ENCODE results near the gene PRPS2.

Gene PRPS2

DNA sequence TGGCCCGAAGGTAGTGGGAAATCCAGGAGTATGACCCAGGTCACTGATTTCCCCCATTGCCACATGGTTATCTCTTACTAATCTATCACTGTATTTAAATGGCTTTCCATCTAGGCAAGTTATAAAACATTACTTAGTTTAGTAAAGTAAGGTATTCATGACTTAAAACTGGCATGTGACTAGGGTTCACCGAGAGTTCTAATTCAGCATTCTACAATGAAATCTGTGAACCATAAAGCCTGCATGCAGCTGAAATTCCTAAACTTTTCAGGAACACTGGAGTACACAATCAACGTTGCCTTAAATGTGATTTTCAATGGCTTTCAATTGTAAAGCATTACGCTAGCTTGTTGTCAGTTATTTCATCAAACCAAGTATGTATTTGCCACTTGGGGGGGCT, 22.7 kb upstream of the PRPS2 start:
- TF ChIP-seq, protein P1, sequence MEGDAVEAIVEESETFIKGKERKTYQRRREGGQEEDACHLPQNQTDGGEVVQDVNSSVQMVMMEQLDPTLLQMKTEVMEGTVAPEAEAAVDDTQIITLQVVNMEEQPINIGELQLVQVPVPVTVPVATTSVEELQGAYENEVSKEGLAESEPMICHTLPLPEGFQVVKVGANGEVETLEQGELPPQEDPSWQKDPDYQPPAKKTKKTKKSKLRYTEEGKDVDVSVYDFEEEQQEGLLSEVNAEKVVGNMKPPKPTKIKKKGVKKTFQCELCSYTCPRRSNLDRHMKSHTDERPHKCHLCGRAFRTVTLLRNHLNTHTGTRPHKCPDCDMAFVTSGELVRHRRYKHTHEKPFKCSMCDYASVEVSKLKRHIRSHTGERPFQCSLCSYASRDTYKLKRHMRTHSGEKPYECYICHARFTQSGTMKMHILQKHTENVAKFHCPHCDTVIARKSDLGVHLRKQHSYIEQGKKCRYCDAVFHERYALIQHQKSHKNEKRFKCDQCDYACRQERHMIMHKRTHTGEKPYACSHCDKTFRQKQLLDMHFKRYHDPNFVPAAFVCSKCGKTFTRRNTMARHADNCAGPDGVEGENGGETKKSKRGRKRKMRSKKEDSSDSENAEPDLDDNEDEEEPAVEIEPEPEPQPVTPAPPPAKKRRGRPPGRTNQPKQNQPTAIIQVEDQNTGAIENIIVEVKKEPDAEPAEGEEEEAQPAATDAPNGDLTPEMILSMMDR (IDR thresholded peaks at IDR 0.05): no peak

DNA sequence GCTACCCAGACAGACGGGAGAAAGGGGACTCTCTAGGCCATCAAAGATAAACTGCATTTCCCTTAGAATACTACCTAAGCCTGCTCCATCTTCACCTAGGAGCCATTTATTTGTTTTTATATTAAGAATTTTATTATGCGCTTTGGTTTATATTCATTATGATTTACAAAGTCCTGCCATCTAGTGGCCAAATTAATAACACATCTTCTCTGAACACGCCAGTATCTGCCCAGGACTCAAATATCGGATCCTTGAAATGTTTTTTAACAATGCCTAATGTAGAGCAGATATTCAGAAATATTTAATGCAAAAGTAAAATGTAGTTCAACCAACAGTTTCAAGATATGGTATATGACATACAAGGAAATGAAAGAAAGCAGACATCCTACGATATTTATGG, 20.8 kb upstream of the PRPS2 start:
- TF ChIP-seq, protein P1 (IDR thresholded peaks at IDR 0.05): peak; percentile 48

DNA sequence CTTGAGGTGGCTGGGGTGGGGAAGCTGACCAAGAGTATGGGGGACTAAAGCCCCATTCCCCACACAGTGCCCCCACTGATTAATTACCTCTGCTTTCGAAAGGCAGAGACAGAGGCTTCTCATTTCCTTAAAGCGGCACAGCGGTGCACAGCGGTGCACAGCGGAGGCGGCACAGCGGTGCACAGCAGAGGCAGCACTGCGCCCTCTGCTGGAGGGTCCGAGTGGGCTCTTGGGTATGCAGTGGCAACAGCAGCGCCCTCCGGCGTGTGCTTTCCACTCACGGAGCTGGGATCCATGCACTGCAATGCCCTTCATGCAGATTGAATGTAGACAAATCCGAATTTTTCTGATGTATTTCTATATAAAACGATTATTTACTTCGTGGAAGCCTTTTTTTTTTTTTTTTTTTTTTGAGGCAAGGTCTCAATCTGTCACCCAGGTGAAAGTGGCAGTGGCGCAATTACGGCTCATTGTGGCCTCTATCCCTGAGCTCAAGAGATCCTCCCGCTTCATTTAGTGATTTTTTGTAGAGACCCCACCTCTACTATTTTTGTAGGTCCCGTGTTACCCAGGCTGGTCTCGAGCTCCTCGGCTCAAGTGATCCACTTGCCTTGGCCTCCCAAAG, 19.7 kb upstream of the PRPS2 start:
- TF ChIP-seq, protein P1 (IDR thresholded peaks at IDR 0.05): peak; percentile 89

DNA sequence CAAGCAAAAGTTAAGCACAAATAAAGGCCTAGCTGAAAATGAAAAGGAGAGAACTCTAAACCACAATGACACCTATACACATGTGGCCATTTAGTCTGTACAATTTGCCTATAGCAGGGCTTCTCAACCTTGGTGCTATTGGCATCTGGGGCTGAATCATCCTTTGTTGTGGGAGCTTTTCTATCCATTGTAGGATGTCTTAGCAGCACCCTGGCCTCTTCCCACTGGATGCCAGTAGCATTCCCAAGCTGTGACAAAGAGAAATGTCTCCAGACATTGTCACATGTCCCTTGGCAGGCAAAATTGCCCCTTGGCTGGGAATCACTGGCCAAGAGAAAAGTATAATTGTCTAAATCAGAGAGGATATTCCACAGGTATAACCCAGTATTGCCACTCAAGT, 13.5 kb upstream of the PRPS2 start:
- TF ChIP-seq, protein P1 (IDR thresholded peaks at IDR 0.05): no peak

DNA sequence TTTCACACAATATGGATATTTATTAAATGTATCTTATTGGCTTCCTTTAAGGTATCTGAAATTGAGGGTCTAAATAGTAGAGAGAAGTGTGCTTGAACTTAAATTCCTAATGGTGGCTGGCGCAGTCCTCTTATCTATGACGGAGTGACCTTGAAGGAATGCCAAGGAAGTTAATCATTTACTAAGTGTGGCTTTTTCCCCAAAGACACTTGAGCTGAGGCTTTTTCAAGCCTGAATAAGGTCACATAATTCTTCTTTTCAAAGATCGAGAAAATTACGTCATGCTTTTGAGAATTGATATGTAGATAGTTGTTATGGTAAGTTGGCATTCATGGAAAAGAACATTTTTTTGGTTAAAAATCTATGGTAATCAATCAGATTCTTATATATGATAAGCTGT, 11.7 kb upstream of the PRPS2 start:
- TF ChIP-seq, protein P1 (IDR thresholded peaks at IDR 0.05): no peak

DNA sequence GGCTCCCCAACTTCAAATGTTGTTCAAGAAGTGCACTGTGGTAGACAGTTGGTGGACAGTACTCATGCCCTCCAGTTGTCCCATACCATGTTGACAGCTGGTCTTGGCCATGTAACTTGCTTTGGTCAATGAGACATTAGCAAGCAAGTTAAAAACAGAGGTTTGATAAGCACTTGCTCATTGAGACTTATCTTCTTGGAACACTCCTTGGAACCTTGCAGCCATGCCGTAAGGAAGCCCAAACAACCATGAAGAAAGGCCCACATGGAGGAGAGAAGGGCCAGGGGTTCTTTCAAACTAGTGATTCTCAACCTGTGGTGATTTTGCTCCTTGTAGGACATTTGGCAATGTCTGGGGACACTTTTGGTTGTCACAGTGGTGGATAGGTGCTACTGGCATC, 2.6 kb upstream of the PRPS2 start:
- TF ChIP-seq, protein P1 (IDR thresholded peaks at IDR 0.05): no peak

DNA sequence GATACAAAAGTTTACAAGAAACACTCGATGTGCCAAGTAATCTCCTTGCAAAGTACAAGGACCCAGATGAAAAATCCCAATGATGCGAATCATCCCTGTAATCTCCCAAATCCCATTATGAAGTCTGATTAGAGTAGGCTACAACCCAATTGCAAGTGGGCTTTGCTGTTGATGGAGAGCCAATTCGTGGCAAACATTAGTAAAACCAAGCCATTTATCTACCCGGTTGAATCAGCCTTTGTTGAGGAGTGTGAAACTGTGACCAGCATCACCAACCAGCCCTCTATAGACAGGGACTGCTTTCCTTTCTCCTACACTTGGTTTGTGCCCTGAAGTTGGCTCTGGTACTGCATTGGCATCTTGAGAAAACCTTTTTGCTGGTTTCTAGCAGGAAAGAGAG, 1.2 kb upstream of the PRPS2 start:
- TF ChIP-seq, protein P1 (IDR thresholded peaks at IDR 0.05): no peak

DNA sequence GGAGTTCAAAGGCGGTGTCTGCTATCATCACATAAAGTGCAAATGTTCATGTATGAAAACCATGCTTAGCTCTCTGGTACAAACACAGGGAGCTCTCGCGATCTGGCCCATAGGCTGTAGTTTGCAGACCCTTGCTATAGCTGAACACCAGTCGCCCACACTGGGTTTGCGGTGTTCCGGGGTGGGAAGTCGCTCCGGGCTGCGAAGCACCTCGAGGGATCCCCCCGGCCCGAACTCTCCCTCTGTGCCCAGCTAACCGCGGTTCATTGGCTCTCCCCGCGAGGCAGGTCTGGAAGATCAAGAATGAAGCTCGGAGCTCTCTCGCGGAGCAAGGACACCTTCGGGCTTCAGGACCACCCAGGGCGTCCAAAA, 341 bp upstream of the PRPS2 start:
- TF ChIP-seq, protein P1 (IDR thresholded peaks at IDR 0.05): no peak
